GM18511 (cell line): ENCODE data around the gene FTL.

Experiments used
- ATAC-seq: cut with Tn5 transposase; IDR thresholded peaks from one replicate; pipeline ENCODE4 v1.9.1; 2021; ENCODE audit warnings: mild to moderate bottlenecking, moderate library complexity; ENCODE audit not compliant: unreplicated experiment

The FTL gene

GRCh38 chr19:48990400-48990799, 25.3 kb downstream of the FTL start:
- no peak for ATAC-seq

GRCh38 chr19:48991011-48991609, 26.0 kb downstream of the FTL start:
- no peak for ATAC-seq

- ATAC-seq, result no peak
These were observed 26.9 kb downstream of the FTL start for GRCh38 chr19:48991873-48992580.

- no peak for ATAC-seq
These were observed 27.6 kb downstream of the FTL start for GRCh38 chr19:48992581-48993174.

- ATAC-seq, result peak; percentile 89
These were observed 28.3 kb downstream of the FTL start, which contains the start of the genes GYS1 and RUVBL2 for GRCh38 chr19:48993175-48994034. Gene GYS1, minus strand, starts transcription at chr19:48993309. Its CDS starts 197 bp downstream, at chr19:48993112. Gene RUVBL2, plus strand, starts transcription at chr19:48993887. Its CDS starts 25 bp downstream, at chr19:48993912.

- no peak for ATAC-seq
These were observed 28.9 kb downstream of the FTL start for GRCh38 chr19:48994035-48994386.

- no peak for ATAC-seq
These were observed 32.9 kb downstream of the FTL start for GRCh38 chr19:48997972-48998371.

GRCh38 chr19:48999481-49000325, 34.6 kb downstream of the FTL start:
- ATAC-seq, result no peak

GRCh38 chr19:49004133-49004532, 39.0 kb downstream of the FTL start:
- ATAC-seq, result no peak

- ATAC-seq, result no peak
These were observed 40.0 kb downstream of the FTL start for GRCh38 chr19:49004964-49005614.

- no peak for ATAC-seq
These were observed 41.8 kb downstream of the FTL start for GRCh38 chr19:49006905-49007304.

- ATAC-seq, result no peak
These were observed 44.7 kb downstream of the FTL start for GRCh38 chr19:49009828-49010227.

- ATAC-seq, result no peak
These were observed 45.3 kb downstream of the FTL start for GRCh38 chr19:49010453-49010852.

- ATAC-seq, result no peak
These were observed 46.1 kb downstream of the FTL start for GRCh38 chr19:49011194-49011593.

- no peak for ATAC-seq
These were observed 49.2 kb downstream of the FTL start for GRCh38 chr19:49014123-49014869.

GRCh38 chr19:49014870-49015255, 49.8 kb downstream of the FTL start:
- no peak for ATAC-seq

- no peak for ATAC-seq
These were observed 51.1 kb downstream of the FTL start for GRCh38 chr19:49016067-49016839.
